AG04450 (cell line): Measurements from ENCODE around the gene SLAMF6. TPM values are rescaled to one million over a fixed set of nuclear protein-coding genes. Genes with fewer than 3 reads are reported as not detected.
"Not testable (repeated sequence)": the region's sequence is repeated elsewhere in the genome, so short reads cannot be mapped to it uniquely, and the experiment has no call there.

Experiments
- CTCF ChIA-PET: fragments of 300-600, 350-600 bp; formaldehyde crosslinking; extraction: SDS; loops from one replicate; lab custom pipeline; 2022; ENCODE audit warnings: antibody characterized with exemption, inconsistent platforms; lab: Charles Lee
- POLR2A ChIA-PET: fragments of 350-600 bp; formaldehyde crosslinking; extraction: SDS; loops from one replicate; lab custom pipeline; 2021; ENCODE audit warnings: antibody characterized with exemption, inconsistent platforms; lab: Yijun Ruan, JAX
- DNase-seq: peaks from one replicate; pipeline ENCODE4 v3.0.0-alpha.2; 2011; ENCODE audit warnings: low read depth, low spot score
- H3K27ac ChIP-seq: one replicate; pipeline ENCODE4 v1.5.1; 2012; ENCODE audit warnings: low read depth, low read length, control low read depth
- H3K27me3 ChIP-seq: one replicate; pipeline ENCODE4 v1.6.0; 2012; ENCODE audit warnings: low read length; ENCODE audit not compliant: control insufficient read depth, insufficient read depth
- H3K4me3 ChIP-seq: 2 replicates; pipeline ENCODE4 v1.5.1; 2011; ENCODE audit warnings: mild to moderate bottlenecking, low read depth, low read length, control low read depth
- H3K9me3 ChIP-seq: 2 replicates; pipeline ENCODE4 v1.5.1; 2012; ENCODE audit warnings: low read length; ENCODE audit not compliant: control insufficient read depth, insufficient read depth
- CTCF ChIP-seq: IDR thresholded peaks from 2 replicates; pipeline ENCODE4 v1.5.1; 2011; ENCODE audit warnings: low read depth, low read length, control low read depth, inconsistent platforms
- polyA plus RNA-seq: library from polyadenylated mRNA; depleted of rRNA; stranded (reverse); fragments of >200 nt; gene quantifications from 2 replicates; pipeline ENCODE4 v1.2.3, GENCODE V29; 2011

Gene SLAMF6
- polyA plus RNA-seq, 1 experiment = not detected

- no peaks in the 10 kb centered on the region for H3K9me3 ChIP-seq
- DNase-seq = no peak
- no peak for TF ChIP-seq CTCF
- no peak overlapping the region for H3K27ac ChIP-seq
- no peak overlapping the region for H3K4me3 ChIP-seq
- POLR2A ChIA-PET = no interaction called here
- no peaks in the 10 kb centered on the region for H3K27me3 ChIP-seq
- CTCF ChIA-PET = interaction anchor here (0.9 kb wide), 1 partner anchor 94 kb away, joined by 3 read pairs; no protein-coding TSS in a partner anchor
These were observed 919 bp downstream of the SLAMF6 start for GRCh38 chr1:160522136-160522535.

- CTCF ChIA-PET = interaction anchor here (0.9 kb wide), 1 partner anchor 93 kb away, joined by 3 read pairs; no protein-coding TSS in a partner anchor
- H3K9me3 ChIP-seq = no peaks in the 10 kb centered on the region
- no peak for DNase-seq
- no peak overlapping the region for H3K4me3 ChIP-seq
- no peak for TF ChIP-seq CTCF
- H3K27me3 ChIP-seq = no peaks in the 10 kb centered on the region
- POLR2A ChIA-PET = no interaction called here
- H3K27ac ChIP-seq = no peak overlapping the region
These were observed 1.5 kb downstream of the SLAMF6 start for GRCh38 chr1:160521554-160521953.

- no peak for DNase-seq
- TF ChIP-seq CTCF = no peak
- no peak overlapping the region for H3K27ac ChIP-seq
- H3K27me3 ChIP-seq = no peaks in the 10 kb centered on the region
- POLR2A ChIA-PET = no interaction called here
- CTCF ChIA-PET = no interaction called here
- H3K9me3 ChIP-seq = no peaks in the 10 kb centered on the region
- H3K4me3 ChIP-seq = no peak overlapping the region
These were observed 2.1 kb downstream of the SLAMF6 start for GRCh38 chr1:160520999-160521398.

- Histone ChIP-seq H3K27ac (no peak overlapping the region), H3K4me3 (no peak overlapping the region), H3K27me3 (no peaks in the 10 kb centered on the region), H3K9me3 (no peaks in the 10 kb centered on the region)
- POLR2A ChIA-PET = no interaction called here
- CTCF ChIA-PET = no interaction called here
- TF ChIP-seq CTCF = no peak
- no peak for DNase-seq
These were observed 2.5 kb downstream of the SLAMF6 start for GRCh38 chr1:160520582-160520981.

- CTCF ChIA-PET = no interaction called here
- Histone ChIP-seq H3K27me3 (no peaks in the 10 kb centered on the region), H3K9me3 (no peaks in the 10 kb centered on the region), H3K27ac (no peak overlapping the region), H3K4me3 (no peak overlapping the region)
- DNase-seq = no peak
- no peak for TF ChIP-seq CTCF
- POLR2A ChIA-PET = no interaction called here
These were observed 3.2 kb downstream of the SLAMF6 start for GRCh38 chr1:160519642-160520435.

DNA sequence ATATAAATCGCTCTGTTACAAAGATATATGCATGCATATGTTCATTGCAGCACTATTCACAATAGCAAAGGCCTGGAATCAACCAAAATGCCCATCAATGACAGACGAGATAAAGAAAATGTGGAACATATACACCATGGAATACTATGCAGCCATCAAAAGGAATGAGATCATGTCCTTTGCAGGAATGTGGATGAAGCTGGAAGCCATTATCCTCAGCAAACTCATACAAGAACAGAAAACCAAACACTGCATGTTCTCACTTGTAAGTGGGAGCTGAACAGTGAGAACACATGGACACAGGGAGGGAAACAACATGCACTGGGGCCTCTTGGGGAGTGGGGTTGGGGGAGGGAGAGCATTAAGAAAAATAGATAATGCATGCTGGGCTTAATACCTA is 5.5 kb downstream of the SLAMF6 start:
- H3K4me3 ChIP-seq, CTCF ChIA-PET, POLR2A ChIA-PET, DNase-seq, H3K9me3 ChIP-seq, H3K27me3 ChIP-seq, H3K27ac ChIP-seq: not testable (repeated sequence)

DNA sequence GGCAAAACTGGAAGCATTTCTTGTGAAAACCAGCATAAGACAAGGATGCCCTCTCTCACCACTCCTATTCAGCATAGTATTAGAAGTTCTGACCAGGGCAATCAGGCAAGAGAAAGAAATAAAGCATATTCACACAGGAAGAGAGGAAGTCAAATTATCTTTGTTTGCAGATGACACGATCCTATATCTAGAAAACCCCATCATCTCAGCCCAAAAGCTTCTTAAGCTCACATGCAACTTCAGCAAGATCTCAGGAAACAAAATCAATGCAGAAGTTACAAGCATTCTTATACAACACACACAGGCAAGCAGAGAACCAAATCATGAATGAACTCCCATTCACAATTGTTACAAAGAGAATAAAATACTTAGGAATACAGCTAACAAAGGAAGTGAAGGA is 7.1 kb downstream of the SLAMF6 start:
- POLR2A ChIA-PET, CTCF ChIA-PET, H3K9me3 ChIP-seq, H3K27me3 ChIP-seq, H3K27ac ChIP-seq, H3K4me3 ChIP-seq, DNase-seq: not testable (repeated sequence)
